Measurements from ENCODE around the gene CSN2. TPM values are rescaled to one million over a fixed set of nuclear protein-coding genes. Genes with fewer than 3 reads are reported as not detected.

The CSN2 gene
- total RNA-seq, 2 experiments from 2014 or later, result not detected

DNA sequence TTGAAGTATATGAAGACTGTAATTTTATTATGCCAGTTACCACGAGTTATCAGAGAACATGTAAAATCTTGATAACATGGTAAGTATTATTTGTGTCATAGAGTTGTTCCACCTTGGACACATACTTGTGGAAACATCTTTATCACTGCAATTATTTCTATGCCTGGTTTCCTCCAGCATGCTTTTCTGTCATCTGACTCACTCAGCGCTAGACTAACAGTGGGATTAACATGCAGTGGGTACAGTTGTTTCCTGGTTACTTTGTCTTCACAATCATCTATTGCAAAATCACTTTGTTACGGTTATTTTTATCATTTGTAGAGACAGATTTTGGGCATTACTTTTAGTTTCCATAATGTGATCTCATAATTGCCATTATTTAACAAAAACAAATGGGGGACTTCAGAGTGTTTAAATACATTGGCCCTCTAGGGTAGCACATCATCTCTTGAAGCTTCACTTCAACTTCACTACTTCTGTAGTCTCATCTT lies 30.0 kb upstream of the CSN2 start, which contains the start of gene STATH:
Gene STATH (plus strand): TSS at position 441 of the 491 bp plus-strand sequence. CDS start 2,472 bp downstream, outside the sequence.
- Mint-ChIP-seq H3K27me3 (no peaks in the 10 kb centered on the region), H3K4me1 (ENCODE audit: low read depth) (no peaks in the 10 kb centered on the region), H3K4me3 (no peak within 1 kb of the TSS), H3K9me3 (no peaks in the 10 kb centered on the region), H3K36me3 (ENCODE audit: low read depth) (no peaks in the 10 kb centered on the region), H3K27ac (no peak within 1 kb of the TSS)
- DNase-seq, result no peak
- intact Hi-C loops (cut with micrococcal nuclease), result no loop called here
- no peak for ATAC-seq
- POLR2A ChIA-PET, result no interaction called here
- CTCF ChIA-PET, result no interaction called here
- TF ChIP-seq CTCF (IDR thresholded peaks at IDR 0.05), result no peak

- Mint-ChIP-seq H3K4me1 (ENCODE audit: low read depth) (no peaks in the 10 kb centered on the region), H3K4me3 (no peak overlapping the region), H3K36me3 (ENCODE audit: low read depth) (no peaks in the 10 kb centered on the region), H3K27ac (no peak overlapping the region), H3K9me3 (no peaks in the 10 kb centered on the region), H3K27me3 (no peaks in the 10 kb centered on the region)
- POLR2A ChIA-PET, result no interaction called here
- no peak for DNase-seq
- no peak for TF ChIP-seq CTCF (IDR thresholded peaks at IDR 0.05)
- CTCF ChIA-PET, result no interaction called here
- ATAC-seq, result no peak
- intact Hi-C loops (cut with micrococcal nuclease), result no loop called here
Measured at GRCh38 chr4:69994782-69995181, 29.3 kb upstream of the CSN2 start.

DNA sequence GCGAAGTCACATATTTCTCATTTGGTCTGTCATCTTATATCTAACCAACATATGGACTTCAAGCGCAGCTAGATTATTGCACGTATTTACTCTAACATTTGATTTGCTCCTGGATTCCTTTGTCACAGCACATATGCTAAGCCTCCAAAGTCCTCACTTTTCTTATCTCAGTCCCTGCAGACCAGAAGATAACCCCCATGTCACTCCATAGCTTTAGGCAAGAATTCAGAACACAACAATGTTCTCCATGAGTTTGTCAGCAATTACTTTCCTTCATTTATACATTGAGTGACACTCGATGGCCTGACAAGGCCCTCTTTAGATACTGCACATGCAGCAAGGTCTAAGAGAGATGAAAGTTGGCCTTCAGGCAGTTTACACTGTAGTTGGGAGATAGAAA lies 25.5 kb upstream of the CSN2 start:
- no peaks in the 10 kb centered on the region for H3K9me3 Mint-ChIP-seq
- no peak for ATAC-seq
- CTCF ChIA-PET, result no interaction called here
- H3K27ac Mint-ChIP-seq, result no peak overlapping the region
- intact Hi-C loops (cut with micrococcal nuclease), result no loop called here
- TF ChIP-seq CTCF (IDR thresholded peaks at IDR 0.05), result no peak
- POLR2A ChIA-PET, result no interaction called here
- H3K4me1 Mint-ChIP-seq (ENCODE audit: low read depth), result no peaks in the 10 kb centered on the region
- no peak overlapping the region for H3K4me3 Mint-ChIP-seq
- no peak for DNase-seq
- no peaks in the 10 kb centered on the region for H3K36me3 Mint-ChIP-seq (ENCODE audit: low read depth)
- H3K27me3 Mint-ChIP-seq, result no peaks in the 10 kb centered on the region

- intact Hi-C loops (cut with micrococcal nuclease), result no loop called here
- no peaks in the 10 kb centered on the region for H3K9me3 Mint-ChIP-seq
- no peak overlapping the region for H3K27ac Mint-ChIP-seq
- H3K4me1 Mint-ChIP-seq (ENCODE audit: low read depth), result no peaks in the 10 kb centered on the region
- no peak overlapping the region for H3K4me3 Mint-ChIP-seq
- ChIA-PET CTCF (no interaction called here), POLR2A (no interaction called here)
- DNase-seq (no peak), ATAC-seq (no peak)
- no peaks in the 10 kb centered on the region for H3K27me3 Mint-ChIP-seq
- TF ChIP-seq CTCF (IDR thresholded peaks at IDR 0.05), result no peak
- no peaks in the 10 kb centered on the region for H3K36me3 Mint-ChIP-seq (ENCODE audit: low read depth)
Measured at GRCh38 chr4:69986663-69987062, 21.1 kb upstream of the CSN2 start.

DNA sequence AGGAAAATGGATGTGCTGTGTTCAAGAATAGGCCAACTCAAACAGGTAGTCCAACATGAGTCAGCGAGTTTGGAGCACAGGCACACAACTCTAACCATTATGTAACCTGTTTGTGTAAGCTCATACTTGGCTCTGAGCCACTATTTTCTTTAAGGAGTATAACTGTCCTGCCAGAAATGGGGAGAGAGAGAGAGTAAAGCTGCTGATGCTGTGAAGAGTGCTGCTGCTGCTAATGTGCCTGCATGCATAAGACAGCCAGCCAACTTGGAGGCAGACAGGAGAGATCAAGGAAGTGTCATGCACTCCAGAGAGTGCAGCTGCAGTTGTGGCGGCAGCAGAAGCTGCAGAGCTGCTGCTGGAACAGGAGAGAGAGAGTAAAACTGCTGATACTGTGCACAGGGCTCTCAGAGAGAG lies 18.5 kb upstream of the CSN2 start:
- CTCF ChIA-PET, result no interaction called here
- POLR2A ChIA-PET, result no interaction called here
- Mint-ChIP-seq H3K4me1 (ENCODE audit: low read depth) (no peaks in the 10 kb centered on the region), H3K27me3 (no peaks in the 10 kb centered on the region), H3K36me3 (ENCODE audit: low read depth) (no peaks in the 10 kb centered on the region), H3K4me3 (no peak overlapping the region), H3K9me3 (no peaks in the 10 kb centered on the region), H3K27ac (no peak overlapping the region)
- TF ChIP-seq CTCF (IDR thresholded peaks at IDR 0.05), result no peak
- ATAC-seq, result no peak
- DNase-seq, result no peak
- intact Hi-C loops (cut with micrococcal nuclease), result no loop called here

Data from activated CD8-positive, alpha-beta T cell treated with anti-CD3 and anti-CD28 coated beads for 36 hours (primary cell).